ENCODE results near the gene IL26. TPM values are rescaled to one million over a fixed set of nuclear protein-coding genes. Genes with fewer than 3 reads are reported as not detected.

IL26 gene
- total RNA-seq, 4 donors from 2014 or later, result not detected

GRCh38 chr12:68235576-68235975 lies 10.0 kb upstream of the IL26 start:
- Histone ChIP-seq H3K4me1 (peaks cover 0 to 6% (median 2%) of the 10 kb centered on the region in 4 donors), H3K9me3 (no peaks in the 10 kb centered on the region), H3K4me3 (no peak overlapping the region), H3K27ac (no peak overlapping the region), H3K36me3 (no peaks in the 10 kb centered on the region), H3K27me3 (no peaks in the 10 kb centered on the region)
- TF ChIP-seq POLR2A (IDR thresholded peaks at IDR 0.05) (no peak), CTCF (IDR thresholded peaks at IDR 0.05) (no peak)
- DNase-seq, result no peak

- Histone ChIP-seq H3K27ac (no peak overlapping the region), H3K9me3 (no peaks in the 10 kb centered on the region), H3K36me3 (no peaks in the 10 kb centered on the region), H3K27me3 (no peaks in the 10 kb centered on the region), H3K4me3 (no peak overlapping the region), H3K4me1 (no peaks in the 10 kb centered on the region)
- TF ChIP-seq POLR2A (IDR thresholded peaks at IDR 0.05) (no peak), CTCF (IDR thresholded peaks at IDR 0.05) (no peak)
- DNase-seq, result no peak
These were observed 8.5 kb upstream of the IL26 start for GRCh38 chr12:68234140-68234539.

- no peak for TF ChIP-seq POLR2A (IDR thresholded peaks at IDR 0.05)
- no peak for TF ChIP-seq CTCF (IDR thresholded peaks at IDR 0.05)
- Histone ChIP-seq H3K4me1 (no peaks in the 10 kb centered on the region), H3K27me3 (no peaks in the 10 kb centered on the region), H3K9me3 (no peaks in the 10 kb centered on the region), H3K27ac (no peak overlapping the region), H3K4me3 (no peak overlapping the region), H3K36me3 (no peaks in the 10 kb centered on the region)
- DNase-seq, result no peak
These were observed 7.9 kb upstream of the IL26 start for GRCh38 chr12:68233498-68233897.

GRCh38 chr12:68231691-68232090 lies 6.1 kb upstream of the IL26 start:
- Histone ChIP-seq H3K4me1 (no peaks in the 10 kb centered on the region), H3K27ac (no peak overlapping the region), H3K9me3 (no peaks in the 10 kb centered on the region), H3K4me3 (no peak overlapping the region), H3K27me3 (no peaks in the 10 kb centered on the region), H3K36me3 (no peaks in the 10 kb centered on the region)
- DNase-seq, result no peak
- TF ChIP-seq POLR2A (IDR thresholded peaks at IDR 0.05) (no peak), CTCF (IDR thresholded peaks at IDR 0.05) (no peak)

GRCh38 chr12:68231229-68231628 lies 5.6 kb upstream of the IL26 start:
- no peak for DNase-seq
- H3K27me3 ChIP-seq, result no peaks in the 10 kb centered on the region
- TF ChIP-seq POLR2A (IDR thresholded peaks at IDR 0.05) (no peak), CTCF (IDR thresholded peaks at IDR 0.05) (no peak)
- no peaks in the 10 kb centered on the region for H3K9me3 ChIP-seq
- H3K36me3 ChIP-seq, result no peaks in the 10 kb centered on the region
- no peak overlapping the region for H3K27ac ChIP-seq
- no peaks in the 10 kb centered on the region for H3K4me1 ChIP-seq
- H3K4me3 ChIP-seq, result no peak overlapping the region

GRCh38 chr12:68229956-68230355 lies 4.3 kb upstream of the IL26 start:
- no peak overlapping the region for H3K27ac ChIP-seq
- no peaks in the 10 kb centered on the region for H3K36me3 ChIP-seq
- no peak for DNase-seq
- TF ChIP-seq CTCF (IDR thresholded peaks at IDR 0.05), result no peak
- no peak for TF ChIP-seq POLR2A (IDR thresholded peaks at IDR 0.05)
- H3K27me3 ChIP-seq, result no peaks in the 10 kb centered on the region
- no peaks in the 10 kb centered on the region for H3K9me3 ChIP-seq
- no peak overlapping the region for H3K4me3 ChIP-seq
- H3K4me1 ChIP-seq, result no peaks in the 10 kb centered on the region
